Cardiac septum (tissue), 1 donor: ENCODE results near the gene COPS6. TPM values are rescaled to one million over a fixed set of nuclear protein-coding genes. Genes with fewer than 3 reads are reported as not detected.
A peak's percentile ranks its signal among the peaks of the same experiment; 100 is the strongest.

ENCODE experiments used
- DNase-seq: peaks from one replicate; pipeline ENCODE4 v3.0.0-alpha.2; 2020; ENCODE audit warnings: low spot score
- intact Hi-C: fragments of 100-400 bp; cut with DNase I; formaldehyde crosslinking; loops from one replicate; pipeline ENCODE4 v1.14.0; 2022
- total RNA-seq: library from RNA; stranded (reverse); fragmentation: NEBNext Ultra II Directional; extraction: Animal tissue kit (Norgen Biotek cat#: 25700); gene quantifications from one replicate; pipeline ENCODE4 v1.2.1, GENCODE V29; 2021
- donor health status: DM: no; HTN: no; CAD: no.

COPS6 gene
- total RNA-seq, 1 donor from 2014 or later, result 86.4 TPM

- no peak for DNase-seq
- intact Hi-C loops, result no loop called here
Observed at GRCh38 chr7:100075418-100075817, 13.4 kb upstream of the COPS6 start.

GRCh38 chr7:100077205-100077604 lies 11.6 kb upstream of the COPS6 start:
- intact Hi-C loops, result no loop called here
- no peak for DNase-seq

- intact Hi-C loops, result no loop called here
- DNase-seq, result no peak
Observed at GRCh38 chr7:100079024-100079560, 9.7 kb upstream of the COPS6 start.

- DNase-seq, result no peak
- intact Hi-C loops, result loop anchor here (5.0 to 10.0 kb wide), 2 partner anchors 84 to 166 kb away; partner anchors contain the start of gene TRIM4
Observed at GRCh38 chr7:100080907-100081534, 7.7 kb upstream of the COPS6 start.

- peak; percentile 99 for DNase-seq
- intact Hi-C loops, result loop anchor here (5.0 to 10.0 kb wide), 2 partner anchors 84 to 167 kb away; partner anchors contain the start of gene TRIM4
Observed at GRCh38 chr7:100081535-100082102, 7.2 kb upstream of the COPS6 start, which contains the start of gene ZNF3. ZNF3 (minus strand) TSS chr7:100081723; CDS start chr7:100077357, 4,366 bp downstream.

GRCh38 chr7:100082978-100083377 lies 5.8 kb upstream of the COPS6 start:
- DNase-seq, result no peak
- intact Hi-C loops, result loop anchor here (5.0 to 10.0 kb wide), 2 partner anchors 86 to 168 kb away; partner anchors contain the start of gene TRIM4

GRCh38 chr7:100085515-100085914 lies 3.3 kb upstream of the COPS6 start:
- intact Hi-C loops, result loop anchor here (5.0 to 10.0 kb wide), 2 partner anchors 42 to 171 kb away; partner anchors contain the start of genes MBLAC1 and TRIM4
- no peak for DNase-seq

GRCh38 chr7:100087055-100087750 lies 1.6 kb upstream of the COPS6 start:
- intact Hi-C loops, result loop anchor here (5.0 to 10.0 kb wide), 2 partner anchors 40 to 172 kb away; partner anchors contain the start of genes MBLAC1 and TRIM4
- DNase-seq, result no peak

- intact Hi-C loops, result loop anchor here (5.0 to 10.0 kb wide), 2 partner anchors 39 to 173 kb away; partner anchors contain the start of genes MBLAC1 and TRIM4
- DNase-seq, result no peak
Observed at GRCh38 chr7:100088095-100088620, 611 bp upstream of the COPS6 start.

GRCh38 chr7:100089458-100090196 lies 858 bp downstream of the COPS6 start:
- no peak for DNase-seq
- intact Hi-C loops, result loop anchor here (5.0 to 10.0 kb wide), 2 partner anchors 38 to 175 kb away; partner anchors contain the start of genes MBLAC1 and TRIM4

GRCh38 chr7:100090527-100091410 lies 2.0 kb downstream of the COPS6 start:
- intact Hi-C loops, result no loop called here
- DNase-seq, result no peak

GRCh38 chr7:100091411-100092181 lies 2.8 kb downstream of the COPS6 start:
- intact Hi-C loops, result no loop called here
- DNase-seq, result no peak

- intact Hi-C loops, result no loop called here
- DNase-seq, result no peak
Observed at GRCh38 chr7:100093054-100093453, 4.3 kb downstream of the COPS6 start.

GRCh38 chr7:100093498-100093897 lies 4.7 kb downstream of the COPS6 start:
- intact Hi-C loops, result no loop called here

GRCh38 chr7:100093925-100094486 lies 5.2 kb downstream of the COPS6 start:
- DNase-seq, result no peak
- intact Hi-C loops, result no loop called here

More at GRCh38 chr7:100093498-100093897, 4.7 kb downstream of the COPS6 start:
- DNase-seq, result no peak

- intact Hi-C loops, result no loop called here
- DNase-seq, result no peak
Observed at GRCh38 chr7:100095289-100095688, 6.5 kb downstream of the COPS6 start.

- DNase-seq, result no peak
- intact Hi-C loops, result no loop called here
Observed at GRCh38 chr7:100095704-100096103, 6.9 kb downstream of the COPS6 start.
